Measurements from ENCODE around the gene LRBA.
"Not testable (repeated sequence)": the region's sequence is repeated elsewhere in the genome, so short reads cannot be mapped to it uniquely, and the experiment has no call there.

LRBA gene

GRCh38 chr4:150679765-150680343 is 335.2 kb downstream of the LRBA start:
- H3K4me3 ChIP-seq (ENCODE audit: low read depth, low read length): no peak overlapping the region
- DNase-seq (ENCODE audit: low read depth): peak; percentile 13
- no peak for TF ChIP-seq CTCF (conservative IDR thresholded peaks at IDR 0.05; ENCODE audit: low read depth, low read length)

- H3K4me3 ChIP-seq (ENCODE audit: low read depth, low read length): peak overlapping the region; percentile 3
- no peak for TF ChIP-seq CTCF (conservative IDR thresholded peaks at IDR 0.05; ENCODE audit: low read depth, low read length)
- peak; percentile 4 for DNase-seq (ENCODE audit: low read depth)
Observed at GRCh38 chr4:150679018-150679764, 335.9 kb downstream of the LRBA start.

- no peak for TF ChIP-seq CTCF (conservative IDR thresholded peaks at IDR 0.05; ENCODE audit: low read depth, low read length)
- H3K4me3 ChIP-seq (ENCODE audit: low read depth, low read length): no peak overlapping the region
- DNase-seq (ENCODE audit: low read depth): no peak
Observed at GRCh38 chr4:150673793-150674192, 341.3 kb downstream of the LRBA start.

GRCh38 chr4:150668824-150669223 is 346.3 kb downstream of the LRBA start:
- DNase-seq (ENCODE audit: low read depth): peak; percentile 4
- H3K4me3 ChIP-seq (ENCODE audit: low read depth, low read length): no peak overlapping the region
- no peak for TF ChIP-seq CTCF (conservative IDR thresholded peaks at IDR 0.05; ENCODE audit: low read depth, low read length)

- DNase-seq (ENCODE audit: low read depth): peak; percentile 46
- no peak for TF ChIP-seq CTCF (conservative IDR thresholded peaks at IDR 0.05; ENCODE audit: low read depth, low read length)
Observed at GRCh38 chr4:150664935-150665334, 350.1 kb downstream of the LRBA start.

GRCh38 chr4:150662686-150663085 is 352.4 kb downstream of the LRBA start:
- TF ChIP-seq CTCF (conservative IDR thresholded peaks at IDR 0.05; ENCODE audit: low read depth, low read length): no peak
- no peak for DNase-seq (ENCODE audit: low read depth)
- no peak overlapping the region for H3K4me3 ChIP-seq (ENCODE audit: low read depth, low read length)

More at GRCh38 chr4:150664935-150665334, 350.1 kb downstream of the LRBA start:
- no peak overlapping the region for H3K4me3 ChIP-seq (ENCODE audit: low read depth, low read length)

GRCh38 chr4:150661551-150661950 is 353.5 kb downstream of the LRBA start:
- H3K4me3 ChIP-seq (ENCODE audit: low read depth, low read length): not testable (repeated sequence)
- DNase-seq (ENCODE audit: low read depth): peak; percentile 26

- not testable (repeated sequence) for DNase-seq (ENCODE audit: low read depth); H3K4me3 ChIP-seq (ENCODE audit: low read depth, low read length)
Observed at GRCh38 chr4:150658258-150658657, 356.8 kb downstream of the LRBA start.

Measured in choroid plexus epithelial cell (primary cell).